Left lung (tissue), 10 donors: ENCODE measurements around the gene TTC39A. TPM values are rescaled to one million over a fixed set of nuclear protein-coding genes. Genes with fewer than 3 reads are reported as not detected.
A peak's percentile ranks its signal among the peaks of the same experiment; 100 is the strongest.
"Not testable (repeated sequence)": the region's sequence is repeated elsewhere in the genome, so short reads cannot be mapped to it uniquely, and the experiment has no call there.

Experiments
- ATAC-seq: fragments of 200-7000 bp; cut with Tn5 transposase; one replicate; pipeline ENCODE4 v1.9.1; 2020; ENCODE audit warnings: moderate library complexity
- DNase-seq, 4 donors: peaks; one replicate each; pipeline ENCODE4 v3.0.0-alpha.2; 2013 to 2020
- H3K27ac ChIP-seq, 2 donors: fragments of 200-600 bp; sonication (generic) in 1 of 2; one replicate each; pipeline versions ENCODE4 v1.5.0 to v1.8.0; 2020 to 2021
- H3K27me3 ChIP-seq, 2 donors: fragments of 200-600 bp; sonication (generic) in 1 of 2; one replicate each; pipeline versions ENCODE4 v1.5.0 to v1.8.0; 2020 to 2021
- H3K36me3 ChIP-seq, 2 donors: fragments of 200-600 bp; sonication (generic) in 1 of 2; one replicate each; pipeline versions ENCODE4 v1.5.0 to v1.8.0; 2020 to 2021
- H3K4me1 ChIP-seq, 2 donors: fragments of 200-600 bp; one replicate each; pipeline ENCODE4 v1.8.0; 2021
- H3K4me3 ChIP-seq, 2 donors: fragments of 200-600 bp; sonication (generic) in 1 of 2; one replicate each; pipeline versions ENCODE4 v1.5.0 to v1.8.0; 2020 to 2021; ENCODE audit warnings: mild to moderate bottlenecking in 1 of 2
- H3K9me3 ChIP-seq, 2 donors: fragments of 200-600 bp; sonication (generic) in 1 of 2; one replicate each; pipeline versions ENCODE4 v1.5.0 to v1.8.0; 2020 to 2021
- intact Hi-C, 2 donors: fragments of 100-400 bp; cut with DNase I; formaldehyde crosslinking; loops; one replicate each; pipeline versions ENCODE4 v1.11.2 to v1.14.2; 2022
- polyA plus RNA-seq, 6 donors: library from polyadenylated mRNA; unstranded; fragments of 120-200 nt; gene quantifications; one replicate each; pipeline ENCODE4 v1.2.1, GENCODE V29; 2013; ENCODE audit not compliant: insufficient read length in 6 of 6
- total RNA-seq, 2 donors: library from RNA; stranded (reverse); fragmentation: NEBNext Ultra II Directional; extraction: Animal tissue kit (Norgen Biotek cat#: 25700); gene quantifications; one replicate each; pipeline ENCODE4 v1.2.1, GENCODE V29; 2021
- TF ChIP-seq, protein P1 (sequence below), 2 donors: fragments of 200-600 bp; sonication (generic) in 1 of 2; IDR thresholded peaks; one replicate each; pipeline versions ENCODE4 v1.5.0 to v1.8.0; 2021; ENCODE audit warnings: antibody characterized with exemption in 2 of 2
- donor health status: DM: no; HTN: yes; CAD: no.
- donor health status: DM: no; HTN: no; CAD: no.

TTC39A gene
- total and polyA plus RNA-seq, 8 donors: 8.0 to 44.6 (median 10.9) TPM

DNA sequence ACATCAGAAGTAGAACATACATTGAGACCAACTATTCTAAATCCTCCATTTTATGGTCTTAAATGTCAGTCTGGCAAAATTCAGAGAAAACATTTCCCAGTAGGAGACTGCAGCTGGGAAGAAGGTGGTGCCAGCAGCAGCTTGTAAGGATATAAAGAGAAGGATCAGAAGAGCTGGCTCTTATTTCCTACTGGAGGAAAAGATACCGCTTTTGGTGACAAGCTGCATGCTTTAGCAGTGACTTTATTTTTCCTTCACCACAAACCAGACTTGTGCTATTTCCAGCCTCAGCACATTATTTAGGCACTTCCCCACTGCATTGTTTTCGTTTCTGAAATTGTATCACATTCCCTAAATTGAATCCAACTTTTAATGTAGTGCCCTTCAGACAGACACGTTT, 65.9 kb downstream of the TTC39A start:
- ATAC-seq (peak; percentile 64), DNase-seq (peak in 1 of 4 donors; percentile 15)
- Histone ChIP-seq H3K27ac (peak overlapping the region; percentile 35 to 58), H3K9me3 (no peaks in the 10 kb centered on the region), H3K4me3 (no peak overlapping the region), H3K4me1 (peaks cover 7 to 71% of the 10 kb centered on the region in 2 donors), H3K36me3 (no peaks in the 10 kb centered on the region), H3K27me3 (no peaks in the 10 kb centered on the region)
- TF ChIP-seq, protein P1, sequence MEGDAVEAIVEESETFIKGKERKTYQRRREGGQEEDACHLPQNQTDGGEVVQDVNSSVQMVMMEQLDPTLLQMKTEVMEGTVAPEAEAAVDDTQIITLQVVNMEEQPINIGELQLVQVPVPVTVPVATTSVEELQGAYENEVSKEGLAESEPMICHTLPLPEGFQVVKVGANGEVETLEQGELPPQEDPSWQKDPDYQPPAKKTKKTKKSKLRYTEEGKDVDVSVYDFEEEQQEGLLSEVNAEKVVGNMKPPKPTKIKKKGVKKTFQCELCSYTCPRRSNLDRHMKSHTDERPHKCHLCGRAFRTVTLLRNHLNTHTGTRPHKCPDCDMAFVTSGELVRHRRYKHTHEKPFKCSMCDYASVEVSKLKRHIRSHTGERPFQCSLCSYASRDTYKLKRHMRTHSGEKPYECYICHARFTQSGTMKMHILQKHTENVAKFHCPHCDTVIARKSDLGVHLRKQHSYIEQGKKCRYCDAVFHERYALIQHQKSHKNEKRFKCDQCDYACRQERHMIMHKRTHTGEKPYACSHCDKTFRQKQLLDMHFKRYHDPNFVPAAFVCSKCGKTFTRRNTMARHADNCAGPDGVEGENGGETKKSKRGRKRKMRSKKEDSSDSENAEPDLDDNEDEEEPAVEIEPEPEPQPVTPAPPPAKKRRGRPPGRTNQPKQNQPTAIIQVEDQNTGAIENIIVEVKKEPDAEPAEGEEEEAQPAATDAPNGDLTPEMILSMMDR (IDR thresholded peaks at IDR 0.05): no peak
- intact Hi-C loops: no loop called here

DNA sequence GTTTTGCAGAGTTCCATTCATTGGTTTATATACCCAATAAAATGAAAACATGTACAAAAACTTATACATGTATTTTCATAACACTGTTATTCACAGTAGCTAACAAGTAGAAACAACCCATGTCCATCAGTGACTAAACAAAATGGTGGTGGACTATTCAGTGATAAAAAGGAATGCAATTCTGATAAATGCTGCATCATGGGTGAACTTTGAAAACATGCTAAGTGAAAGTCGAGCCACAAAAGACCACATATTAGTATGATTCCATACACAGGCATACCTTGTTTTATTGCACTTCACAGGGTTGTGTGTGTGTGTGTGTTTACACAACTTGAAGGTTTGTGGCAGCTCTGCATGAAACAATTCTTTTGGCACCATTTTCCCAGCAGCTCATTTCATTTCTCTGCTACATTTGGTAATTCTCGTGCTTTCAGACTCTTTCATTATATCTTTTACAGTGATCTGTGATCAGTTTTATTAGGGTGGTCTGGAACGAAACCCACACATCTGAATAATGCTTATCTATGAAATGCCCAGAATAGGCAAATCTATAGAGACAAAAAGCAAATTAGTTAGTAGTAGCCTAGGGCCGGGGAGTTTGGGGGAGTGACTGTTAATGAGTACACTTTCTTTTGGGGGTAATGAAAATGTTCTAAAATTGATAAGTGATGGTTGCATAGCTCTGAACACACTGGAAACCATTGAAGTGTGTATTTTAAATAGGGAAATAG, 67.0 kb downstream of the TTC39A start:
- intact Hi-C loops: no loop called here
- DNase-seq: no peak
- Histone ChIP-seq H3K27ac (no peak overlapping the region), H3K36me3 (no peaks in the 10 kb centered on the region), H3K4me1 (peaks cover 7 to 74% of the 10 kb centered on the region in 2 donors), H3K27me3 (no peaks in the 10 kb centered on the region), H3K9me3 (no peaks in the 10 kb centered on the region), H3K4me3 (no peak overlapping the region)
- TF ChIP-seq, protein P1 (IDR thresholded peaks at IDR 0.05): no peak
- no peak for ATAC-seq

DNA sequence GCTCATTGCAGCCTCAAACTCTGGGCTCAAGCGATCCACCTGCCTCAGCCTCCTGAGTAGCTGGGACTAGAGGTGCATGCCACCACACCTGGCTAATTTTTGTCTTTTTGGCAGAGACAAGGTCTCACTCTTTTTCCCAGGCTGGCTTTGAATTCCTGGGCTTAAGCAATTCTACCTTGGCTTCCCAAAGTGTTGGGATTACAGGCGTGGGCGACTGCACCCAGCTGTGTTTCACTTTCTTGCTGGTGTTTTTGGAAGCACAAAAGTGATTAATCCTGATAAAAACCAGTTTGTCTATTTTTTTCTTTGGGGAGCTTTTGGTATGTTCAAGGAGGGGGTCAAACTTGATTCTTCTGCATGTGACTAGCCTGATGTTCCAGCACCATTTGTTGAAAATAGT, 75.0 kb downstream of the TTC39A start:
- Histone ChIP-seq H3K27ac (no peak overlapping the region), H3K9me3 (no peaks in the 10 kb centered on the region), H3K4me1 (peaks cover 0 to 34% of the 10 kb centered on the region in 2 donors), H3K4me3 (no peak overlapping the region), H3K27me3 (no peaks in the 10 kb centered on the region), H3K36me3 (peaks cover 0 to 6% of the 10 kb centered on the region in 2 donors)
- TF ChIP-seq, protein P1 (IDR thresholded peaks at IDR 0.05): no peak
- intact Hi-C loops: no loop called here
- no peak for DNase-seq
- no peak for ATAC-seq

DNA sequence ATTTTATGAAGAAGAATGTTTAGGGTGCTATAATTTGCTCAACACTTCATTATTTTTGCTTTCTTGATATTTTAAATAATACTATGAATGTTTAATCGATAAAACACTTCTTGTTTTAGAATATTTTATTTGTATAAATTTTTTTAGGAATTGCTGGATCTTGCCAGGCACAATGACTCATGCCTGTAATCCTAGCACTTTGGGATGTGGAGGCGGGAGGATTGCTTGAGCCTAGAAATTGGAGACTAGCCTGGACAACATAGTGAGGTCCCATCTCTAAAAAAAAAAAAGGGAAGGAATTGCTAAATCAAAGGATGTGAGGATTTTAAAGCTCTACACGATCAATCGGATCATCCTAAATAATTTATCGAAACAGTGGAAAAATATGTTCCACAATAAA, 76.7 kb downstream of the TTC39A start:
- Histone ChIP-seq H3K27me3 (no peaks in the 10 kb centered on the region), H3K4me1 (peaks cover 0 to 38% of the 10 kb centered on the region in 2 donors), H3K9me3 (no peaks in the 10 kb centered on the region), H3K27ac (no peak overlapping the region), H3K36me3 (peaks cover 0 to 6% of the 10 kb centered on the region in 2 donors), H3K4me3 (no peak overlapping the region)
- ATAC-seq (no peak), DNase-seq (no peak)
- intact Hi-C loops: no loop called here
- TF ChIP-seq, protein P1 (IDR thresholded peaks at IDR 0.05): no peak

DNA sequence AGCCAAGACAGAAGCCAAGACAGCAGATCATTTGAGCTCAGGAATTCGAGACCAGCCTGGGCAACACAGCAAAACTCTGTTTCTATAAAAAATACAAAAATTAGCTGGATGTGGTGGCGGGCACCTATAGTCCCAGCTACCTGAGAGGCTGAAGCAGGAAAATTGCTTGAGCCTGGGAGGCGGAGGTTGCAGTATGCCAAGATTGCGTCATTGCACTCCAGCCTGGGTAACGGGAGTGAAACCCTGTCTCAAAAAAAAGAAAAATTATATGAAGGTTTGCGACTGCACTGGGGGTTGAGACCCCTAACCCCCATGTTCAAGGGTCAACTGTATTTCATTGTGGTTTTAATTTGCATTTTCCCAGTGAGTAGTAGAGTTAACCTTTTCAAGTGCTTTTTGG, 78.0 kb downstream of the TTC39A start:
- no peak for DNase-seq
- TF ChIP-seq, protein P1 (IDR thresholded peaks at IDR 0.05): no peak
- no peak for ATAC-seq
- Histone ChIP-seq H3K4me3 (no peak overlapping the region), H3K4me1 (peaks cover 0 to 39% of the 10 kb centered on the region in 2 donors), H3K27ac (no peak overlapping the region), H3K27me3 (no peaks in the 10 kb centered on the region), H3K9me3 (no peaks in the 10 kb centered on the region), H3K36me3 (peaks cover 0 to 6% of the 10 kb centered on the region in 2 donors)
- intact Hi-C loops: no loop called here

DNA sequence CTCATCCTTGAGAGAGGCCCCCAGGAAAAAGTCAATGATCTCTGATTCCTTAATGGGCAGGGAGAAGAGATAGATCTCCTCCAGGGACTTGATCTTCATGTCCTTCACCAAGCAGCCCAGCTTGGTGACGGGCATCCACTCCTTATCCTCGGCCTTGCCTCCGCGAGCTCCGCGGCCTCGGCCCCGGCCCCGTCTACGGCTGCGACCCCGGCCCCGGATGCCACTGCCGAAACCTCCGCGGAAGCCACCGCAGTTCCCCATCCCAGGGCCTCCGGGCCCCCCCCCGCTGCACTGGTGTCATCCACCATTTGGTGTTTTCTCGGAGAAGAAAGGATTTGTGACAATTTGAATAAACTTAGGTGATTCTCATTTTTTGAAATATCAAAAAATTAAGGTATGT, 79.2 kb downstream of the TTC39A start:
- H3K4me3 ChIP-seq, ATAC-seq, H3K36me3 ChIP-seq, DNase-seq, H3K9me3 ChIP-seq, H3K27ac ChIP-seq, intact Hi-C loops, H3K27me3 ChIP-seq: not testable (repeated sequence)
- peaks cover 0 to 51% of the 10 kb centered on the region in 2 donors for H3K4me1 ChIP-seq

DNA sequence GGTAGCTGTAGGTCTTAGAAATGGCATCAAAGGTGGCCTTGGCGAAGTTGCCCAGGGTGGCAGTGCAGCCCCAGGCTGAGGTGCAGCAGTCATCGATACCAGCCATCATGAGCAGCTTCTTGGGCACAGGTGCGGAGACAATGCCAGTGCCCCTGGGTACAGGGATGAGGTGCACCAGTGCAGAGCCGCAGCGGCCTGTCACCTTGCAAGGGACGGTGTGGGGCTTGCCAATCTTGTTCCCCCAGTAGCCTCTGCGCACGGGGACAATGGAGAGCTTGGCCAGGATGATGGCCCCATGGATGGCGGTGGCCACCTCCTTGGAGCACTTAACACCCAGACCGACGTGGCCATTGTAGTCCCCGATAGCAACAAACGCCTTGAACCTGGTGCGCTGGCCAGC, 79.6 kb downstream of the TTC39A start:
- H3K36me3 ChIP-seq, DNase-seq, H3K4me3 ChIP-seq, H3K27me3 ChIP-seq, ATAC-seq, H3K27ac ChIP-seq, intact Hi-C loops, H3K9me3 ChIP-seq: not testable (repeated sequence)
- peaks cover 0 to 52% of the 10 kb centered on the region in 2 donors for H3K4me1 ChIP-seq
